NCI-H460 (cell line): ENCODE results near the gene RPP40. TPM values are rescaled to one million over a fixed set of nuclear protein-coding genes. Genes with fewer than 3 reads are reported as not detected.
"Not testable (repeated sequence)": the region's sequence is repeated elsewhere in the genome, so short reads cannot be mapped to it uniquely, and the experiment has no call there.

Source experiments
- DNase-seq: peaks from one replicate; pipeline ENCODE4 v3.0.0-alpha.2; 2016; ENCODE audit warnings: low read depth; ENCODE audit errors: extremely low read depth
- polyA plus RNA-seq: library from polyadenylated mRNA; depleted of rRNA; stranded (reverse); fragments of >200 nt; gene quantifications from 2 replicates; pipeline ENCODE4 v1.2.3, GENCODE V29; 2014; cell fraction: nucleus; rRNA removed
- total RNA-seq: library from RNA; depleted of rRNA; stranded (reverse); fragments of >200 nt; shearing (Covaris generic); gene quantifications from 2 replicates; pipeline ENCODE4 v1.2.3, GENCODE V29; 2014; rRNA removed

Gene RPP40, protein sequence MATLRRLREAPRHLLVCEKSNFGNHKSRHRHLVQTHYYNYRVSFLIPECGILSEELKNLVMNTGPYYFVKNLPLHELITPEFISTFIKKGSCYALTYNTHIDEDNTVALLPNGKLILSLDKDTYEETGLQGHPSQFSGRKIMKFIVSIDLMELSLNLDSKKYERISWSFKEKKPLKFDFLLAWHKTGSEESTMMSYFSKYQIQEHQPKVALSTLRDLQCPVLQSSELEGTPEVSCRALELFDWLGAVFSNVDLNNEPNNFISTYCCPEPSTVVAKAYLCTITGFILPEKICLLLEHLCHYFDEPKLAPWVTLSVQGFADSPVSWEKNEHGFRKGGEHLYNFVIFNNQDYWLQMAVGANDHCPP
- total RNA-seq: 38.6 and 42.0 TPM in 2 replicates
- 27.3 and 55.1 TPM in 2 replicates for polyA plus RNA-seq

DNA sequence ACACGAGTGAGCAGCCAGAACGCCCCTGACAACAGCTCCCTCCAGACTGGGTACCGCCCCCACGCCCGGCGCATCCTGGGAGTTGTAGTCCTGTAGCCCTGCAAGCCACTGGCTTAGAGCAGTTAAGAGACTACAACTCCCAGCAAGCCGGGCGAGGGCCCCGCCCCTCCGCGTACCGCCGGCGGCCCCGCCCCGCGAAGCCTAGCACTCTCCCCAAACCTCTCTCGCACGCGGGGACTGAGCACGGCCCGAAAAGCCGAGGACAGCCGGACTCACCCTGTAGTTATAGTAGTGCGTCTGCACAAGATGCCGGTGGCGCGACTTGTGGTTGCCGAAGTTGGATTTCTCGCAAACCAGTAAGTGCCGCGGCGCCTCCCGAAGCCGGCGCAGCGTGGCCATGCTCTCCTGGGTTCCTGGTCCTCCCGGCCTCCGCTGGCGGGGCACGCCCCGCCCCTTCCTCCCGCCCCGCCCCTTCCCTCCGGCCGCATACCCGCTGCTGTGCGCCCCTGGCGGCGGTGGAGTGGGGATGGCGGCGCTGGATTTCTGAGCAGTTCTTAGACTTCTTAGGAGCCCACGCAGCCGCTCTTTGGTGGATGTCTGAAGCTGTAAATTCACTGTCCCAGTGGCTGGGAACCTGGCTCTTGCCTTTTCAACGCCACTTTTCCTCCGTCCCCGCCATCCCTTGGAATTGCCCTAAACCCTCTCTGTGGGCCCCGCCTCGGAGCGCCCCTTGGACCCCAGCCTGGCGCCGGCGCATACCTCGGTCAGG lies at the start of gene RPP40:
TSS of gene RPP40 (minus strand) at position 434 of the 769 bp plus-strand sequence. CDS start at position 399, 35 bp downstream.
- DNase-seq: peak; percentile 90

DNA sequence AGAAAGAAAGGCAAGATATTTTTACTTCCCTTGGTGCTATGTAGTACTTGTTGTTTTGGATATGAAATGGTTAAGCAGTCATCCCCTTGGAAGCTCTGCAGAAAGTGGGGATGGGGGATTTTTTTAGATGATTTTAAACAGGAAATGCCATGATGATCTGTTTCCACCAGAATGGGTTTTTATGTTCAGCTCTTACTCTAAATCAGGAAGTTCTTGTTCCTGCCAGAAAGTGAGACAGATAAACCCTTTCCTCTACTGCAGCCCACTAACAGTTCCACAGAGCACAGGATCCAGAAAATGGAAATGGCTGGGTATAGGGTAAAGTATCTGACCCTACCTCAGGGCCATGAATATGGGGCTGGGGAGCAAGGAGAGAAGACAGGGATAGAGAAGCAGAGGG lies 49.2 kb upstream of the RPP40 start:
- DNase-seq: no peak

DNA sequence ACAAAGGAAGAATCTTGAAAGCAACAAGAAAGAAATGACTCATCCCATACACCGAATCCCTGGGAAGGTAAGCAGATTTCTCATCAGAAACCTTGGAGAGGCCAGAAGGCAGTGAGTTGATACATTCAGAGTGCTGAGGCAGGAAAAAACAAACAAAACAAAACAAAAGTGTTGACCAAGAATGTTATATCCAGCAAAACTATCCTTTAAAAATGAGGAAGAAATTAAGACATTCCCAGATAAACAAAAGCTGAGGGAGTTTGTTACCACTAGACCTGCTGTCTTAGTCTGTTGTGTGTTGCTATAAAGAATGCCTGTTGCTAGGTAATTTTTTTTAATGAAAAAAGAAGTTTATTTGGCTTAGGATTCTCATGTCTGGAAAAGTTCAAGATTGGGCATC lies 47.6 kb upstream of the RPP40 start:
- DNase-seq: no peak

DNA sequence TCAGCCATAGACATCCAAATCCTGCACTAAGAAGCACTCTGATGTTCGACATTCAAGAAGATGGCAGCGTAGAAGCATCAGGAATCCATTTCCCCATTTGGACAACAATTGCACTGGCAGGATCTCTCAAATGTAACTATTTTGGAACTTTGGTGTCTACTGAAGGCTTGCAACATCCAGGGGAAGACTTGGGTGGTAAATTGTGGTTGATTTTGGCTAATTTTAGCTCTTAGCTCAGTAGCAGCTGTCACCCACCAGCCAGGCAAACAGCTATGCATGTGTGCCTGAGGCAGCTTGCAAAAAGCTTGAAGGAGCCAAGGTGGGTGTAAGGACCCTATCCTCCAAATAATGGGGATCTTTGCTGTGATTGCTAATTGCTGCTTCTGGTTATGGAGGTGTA lies 46.2 kb upstream of the RPP40 start:
- no peak for DNase-seq

DNA sequence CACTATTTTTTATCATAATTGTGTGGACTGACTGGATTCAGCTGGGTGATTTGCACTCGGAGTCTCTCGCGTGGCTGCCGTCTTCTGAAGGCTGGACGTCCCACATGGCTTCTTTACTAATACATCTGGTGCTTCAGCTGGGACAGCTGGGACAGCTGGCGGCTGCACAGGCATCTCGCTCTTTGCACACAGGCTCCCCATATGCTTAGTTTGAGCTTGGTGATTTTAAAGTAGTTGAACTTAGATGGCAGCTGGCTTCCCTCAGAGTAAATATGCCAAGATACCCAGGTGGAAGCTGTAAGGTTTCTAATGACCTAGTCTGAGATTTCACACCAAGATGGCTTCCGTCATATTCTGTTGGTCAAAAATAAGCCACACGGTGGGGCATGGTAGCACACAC lies 42.6 kb upstream of the RPP40 start:
- no peak for DNase-seq

DNA sequence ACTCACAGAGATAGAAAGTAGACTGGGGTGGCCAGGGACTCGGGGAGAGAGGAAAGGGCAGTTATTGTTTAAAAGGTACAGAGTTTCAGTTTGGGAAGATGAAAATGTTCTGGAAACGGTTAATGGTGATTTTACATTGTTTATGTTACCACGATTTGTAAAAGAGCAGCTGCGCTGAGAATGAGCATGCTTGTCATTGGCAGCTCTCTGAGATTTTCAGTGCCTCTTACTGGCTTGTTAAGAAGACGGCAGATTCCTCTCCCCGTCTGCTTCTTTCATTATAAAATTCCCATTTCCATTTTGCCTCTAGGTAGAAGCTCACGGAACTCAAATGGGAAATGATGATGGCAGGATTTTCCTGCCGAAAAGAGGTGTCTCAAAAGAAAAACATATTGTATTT lies 41.6 kb upstream of the RPP40 start:
- DNase-seq: no peak

DNA sequence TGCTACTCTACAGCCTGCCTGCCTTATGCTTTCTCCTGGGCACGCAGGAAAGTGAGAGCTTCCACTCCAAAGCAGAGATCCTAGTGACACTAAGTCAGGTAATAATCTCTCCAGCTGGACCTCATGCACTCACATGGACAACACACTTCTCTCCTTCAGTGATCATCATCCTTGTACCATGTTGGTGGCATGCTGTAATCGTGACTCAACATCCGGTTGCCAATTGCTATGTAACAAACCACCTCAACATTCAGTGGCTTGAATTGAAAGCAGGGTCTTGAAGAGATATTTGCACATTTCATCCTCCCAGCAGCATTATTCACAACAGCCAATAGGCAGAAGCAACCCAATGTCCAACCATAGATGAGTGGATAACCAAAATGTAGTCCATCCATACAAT lies 41.0 kb upstream of the RPP40 start:
- DNase-seq: no peak

DNA sequence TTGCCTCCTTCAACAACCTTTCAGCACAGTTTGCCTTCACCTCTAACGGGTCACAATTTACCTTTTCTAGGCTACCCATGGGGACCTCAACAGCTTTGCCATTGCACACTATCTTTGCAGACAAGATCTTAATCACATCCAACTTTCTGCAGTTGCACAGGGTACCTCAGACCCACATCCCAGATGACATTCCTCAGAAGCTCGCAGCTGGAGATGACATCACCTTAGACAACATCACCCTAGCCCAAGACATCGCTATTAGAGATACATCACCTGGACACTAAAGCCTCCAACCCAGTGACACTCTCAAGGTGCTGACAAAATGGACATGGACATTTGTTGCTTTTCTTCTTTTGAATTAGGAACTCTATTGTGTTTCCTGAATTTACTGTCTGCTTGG lies 38.6 kb upstream of the RPP40 start:
- DNase-seq: no peak

DNA sequence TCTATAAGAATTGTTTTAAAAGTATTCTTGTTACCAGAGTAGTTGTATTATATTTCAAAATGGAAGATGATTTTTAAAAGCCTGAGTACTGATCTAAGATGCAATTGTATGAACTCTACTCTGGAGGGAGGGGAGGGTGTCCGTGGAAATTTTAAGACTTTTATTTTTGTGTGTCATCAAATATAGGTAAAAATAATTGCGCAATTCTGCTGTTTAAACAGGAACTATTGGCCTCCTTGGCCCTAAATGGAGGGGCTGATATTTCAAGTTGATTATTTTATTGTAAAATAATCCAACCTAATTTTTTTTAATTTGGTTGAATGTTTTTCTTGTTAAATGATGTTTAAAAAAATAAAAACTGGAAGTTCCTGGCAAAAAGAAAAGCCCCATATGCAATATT lies 38.1 kb upstream of the RPP40 start:
- DNase-seq: no peak

DNA sequence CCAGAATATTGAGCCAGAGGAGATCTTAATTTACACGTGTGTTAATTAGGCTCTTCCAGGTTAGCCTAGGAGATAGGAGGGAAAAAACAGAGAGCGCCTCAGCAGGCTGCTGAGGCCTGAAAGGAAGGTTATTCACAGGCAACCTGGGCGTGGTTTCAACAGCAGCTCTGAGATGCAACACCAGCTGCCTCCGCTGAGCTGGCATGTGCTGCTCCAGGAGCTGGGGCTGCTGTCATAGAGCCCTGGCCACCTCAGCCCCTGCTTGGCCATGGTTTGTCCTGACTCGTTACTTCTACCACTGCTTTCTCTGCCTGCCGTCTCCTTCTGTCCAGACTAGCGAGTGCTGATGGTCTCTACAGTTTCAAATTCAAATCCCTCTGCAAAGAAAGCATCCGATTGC lies 32.4 kb upstream of the RPP40 start:
- peak; percentile 67 for DNase-seq

DNA sequence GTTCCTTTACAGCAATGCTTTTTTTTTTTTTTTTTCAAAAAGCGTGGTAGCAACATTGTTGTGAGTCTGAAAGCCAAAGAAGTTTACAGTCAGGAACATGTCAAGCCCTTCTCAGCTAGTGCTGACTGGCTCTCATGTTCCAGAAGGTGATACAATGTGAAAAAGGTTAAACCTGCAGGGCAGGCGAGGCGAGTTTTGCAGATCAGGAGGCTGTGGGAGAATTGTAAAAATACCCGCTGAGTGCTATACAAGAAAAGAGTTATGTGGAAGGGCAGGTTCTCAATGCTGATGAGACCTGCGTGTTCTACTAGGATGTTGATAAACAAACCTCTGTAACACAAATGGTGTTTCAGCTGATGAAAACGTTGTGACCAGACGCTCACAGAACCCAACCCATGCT lies 30.9 kb upstream of the RPP40 start:
- no peak for DNase-seq

DNA sequence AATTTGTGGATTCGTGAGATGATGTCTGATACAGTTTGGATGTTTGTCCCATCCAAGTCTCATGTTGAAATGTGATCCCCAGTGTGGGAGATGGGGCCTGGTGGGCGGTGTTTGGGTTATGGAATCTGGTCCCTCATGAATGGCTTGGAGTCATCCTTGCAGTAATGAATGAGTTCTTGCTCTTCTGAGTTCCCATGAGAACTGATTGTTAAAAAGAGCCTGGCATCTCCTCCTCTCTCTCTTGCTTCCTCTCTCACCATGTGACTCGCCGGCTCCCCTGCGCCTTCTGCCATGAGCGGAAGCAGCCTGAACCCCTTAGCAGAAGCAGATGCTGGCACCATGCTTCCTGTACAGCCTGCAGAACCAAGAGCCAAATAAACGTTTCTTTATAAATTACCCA lies 30.5 kb upstream of the RPP40 start:
- DNase-seq: no peak

DNA sequence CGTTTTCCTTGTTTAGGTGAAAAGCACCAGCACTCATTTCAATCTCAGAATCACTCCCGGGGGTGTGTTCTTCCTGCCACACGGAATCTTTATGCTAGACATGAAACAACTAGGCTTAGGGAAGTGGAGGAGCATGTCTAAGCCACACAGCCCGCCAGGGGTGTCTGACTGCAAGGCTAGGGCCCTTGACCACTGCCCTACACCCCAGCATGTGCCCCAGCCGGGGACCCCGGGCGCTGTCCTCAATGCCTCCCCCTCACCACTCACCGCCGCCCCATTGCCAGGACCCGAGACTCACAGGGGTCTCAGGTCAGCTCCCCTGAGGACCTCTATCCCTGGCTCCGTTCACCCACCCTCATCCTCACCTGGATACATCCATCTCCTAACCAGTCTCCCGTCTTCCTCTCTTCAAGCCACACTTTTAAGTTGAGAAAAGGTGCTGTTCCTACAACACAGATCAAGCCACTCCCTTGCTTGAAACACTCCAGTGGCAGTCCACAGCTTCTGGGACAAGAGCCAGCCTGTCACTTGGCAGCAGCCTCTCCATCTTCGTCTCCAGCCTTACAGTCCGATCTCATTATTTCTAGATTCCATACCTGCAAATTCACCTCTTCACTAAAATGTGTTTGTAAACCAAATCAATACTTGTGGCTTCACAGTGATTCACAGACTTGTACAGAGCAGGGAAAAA lies 29.5 kb upstream of the RPP40 start:
- not testable (repeated sequence) for DNase-seq

DNA sequence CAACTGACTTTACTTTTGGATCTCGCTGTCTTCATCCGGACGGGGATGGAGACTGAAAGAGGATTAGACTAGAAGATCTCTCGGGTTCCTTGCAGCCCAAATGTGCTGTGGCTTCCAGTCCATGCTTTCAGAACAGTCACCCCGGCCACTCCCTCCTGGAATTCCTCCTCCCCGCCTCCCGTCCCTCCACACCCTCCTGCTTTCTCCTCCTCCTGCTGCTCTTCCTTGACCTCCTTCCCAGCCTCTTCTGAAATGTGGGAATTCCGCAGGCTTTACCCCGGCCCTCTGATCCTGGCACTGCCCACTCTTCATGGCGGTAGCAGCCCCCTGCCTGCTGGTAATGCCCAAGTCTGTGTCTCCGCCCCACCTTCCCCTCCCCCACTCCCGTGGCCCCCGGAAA lies 28.9 kb upstream of the RPP40 start:
- DNase-seq: peak; percentile 35

DNA sequence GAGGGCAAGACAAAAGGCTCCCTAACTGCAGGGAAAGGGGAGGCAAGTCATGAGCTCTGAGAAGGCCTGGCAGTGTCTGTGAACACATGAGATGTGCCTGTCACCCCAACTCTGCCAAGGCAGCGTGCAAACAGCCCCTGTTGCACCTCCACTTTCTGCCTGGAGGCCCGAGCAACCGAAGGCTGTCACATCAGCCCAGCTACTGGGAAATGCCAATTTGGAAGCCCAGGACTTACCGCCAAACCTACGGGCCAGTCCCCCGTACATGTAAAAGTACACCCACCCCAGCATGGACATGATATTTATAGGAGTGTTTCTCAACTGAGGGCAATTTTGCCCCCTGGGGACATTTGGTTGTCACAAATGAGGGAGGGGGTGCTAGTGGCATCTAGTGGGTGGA lies 27.3 kb upstream of the RPP40 start:
- no peak for DNase-seq

DNA sequence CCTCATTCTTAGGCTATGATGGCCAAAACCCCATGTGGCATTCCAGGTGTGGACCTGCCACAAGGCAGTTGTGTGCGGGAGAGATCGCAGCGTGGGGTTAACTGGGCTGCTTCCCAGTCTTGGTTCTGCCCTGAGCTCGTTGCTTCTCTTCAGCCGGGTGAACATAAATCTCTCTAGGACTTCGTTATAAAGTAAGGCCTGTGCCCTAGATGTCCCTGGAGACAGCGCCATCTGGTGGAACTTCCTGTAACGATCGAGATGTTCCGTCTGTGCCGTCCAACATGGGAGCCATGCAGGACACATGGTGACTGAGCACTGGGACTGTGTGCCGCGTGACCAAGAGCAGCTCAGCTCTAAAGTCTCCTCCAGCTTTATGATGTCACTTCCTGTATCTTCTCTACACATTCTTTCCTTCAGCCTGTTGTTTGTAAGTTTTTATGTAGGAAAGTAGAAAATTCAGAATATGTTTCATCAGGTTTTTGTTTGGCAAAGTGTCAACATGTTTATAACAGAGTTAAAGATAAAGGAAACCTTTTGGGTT lies 26.8 kb upstream of the RPP40 start:
- DNase-seq: peak; percentile 52

DNA sequence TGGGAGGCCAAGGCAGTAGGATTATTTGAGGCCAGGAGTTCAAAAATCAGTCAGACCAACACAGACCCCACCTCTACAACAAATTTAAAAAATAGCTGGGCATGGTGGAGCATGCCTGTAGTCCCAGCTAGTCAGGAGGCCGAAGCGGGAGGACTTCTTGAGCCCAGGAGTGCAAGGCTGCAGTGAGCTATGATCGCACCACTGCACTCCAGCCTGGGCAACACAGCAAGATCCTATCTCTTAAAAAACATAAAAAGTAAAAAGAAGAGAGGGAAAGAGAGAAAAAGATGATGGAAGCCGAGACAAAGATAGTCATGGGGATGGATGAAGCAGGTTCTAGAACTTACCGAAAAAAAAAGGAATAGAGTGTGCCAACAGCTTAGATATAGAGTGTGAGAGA lies 25.8 kb upstream of the RPP40 start:
- no peak for DNase-seq

DNA sequence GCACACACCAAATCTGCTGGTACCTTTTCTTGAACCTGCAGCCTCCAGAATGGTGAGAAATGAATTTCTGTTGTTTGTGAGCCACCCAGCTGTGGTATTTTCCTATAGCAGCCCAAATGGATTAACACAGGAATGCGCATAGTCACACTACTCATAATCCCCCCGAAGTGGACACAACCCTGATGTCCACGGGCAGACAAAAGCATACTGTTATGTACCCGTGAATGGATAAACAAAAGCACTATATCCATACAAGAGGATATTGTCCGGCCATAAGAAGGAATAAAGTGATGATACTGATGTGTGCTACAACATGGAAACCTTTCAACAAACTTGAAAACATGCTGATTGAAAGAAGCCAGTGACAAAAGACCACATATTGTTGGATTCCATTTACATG lies 25.1 kb upstream of the RPP40 start:
- DNase-seq: no peak

DNA sequence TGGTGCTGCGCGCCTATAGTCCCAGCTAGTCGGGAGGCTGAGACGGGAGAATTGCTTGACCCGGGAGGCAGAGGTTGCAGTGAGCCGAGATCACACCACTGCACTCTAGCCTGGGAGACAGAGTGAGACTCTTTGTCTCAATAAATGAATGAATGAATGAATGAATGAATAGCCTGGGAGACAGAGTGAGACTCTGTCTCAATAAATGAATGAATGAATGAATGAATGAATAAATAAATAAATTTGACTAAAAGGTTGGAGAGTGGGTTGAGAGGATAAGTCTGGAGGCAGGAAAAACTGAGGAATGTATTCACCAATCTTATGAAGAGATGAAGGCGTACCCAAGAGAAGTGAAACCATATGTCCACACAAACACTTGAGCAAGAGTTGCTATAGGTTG lies 24.5 kb upstream of the RPP40 start:
- DNase-seq: no peak

DNA sequence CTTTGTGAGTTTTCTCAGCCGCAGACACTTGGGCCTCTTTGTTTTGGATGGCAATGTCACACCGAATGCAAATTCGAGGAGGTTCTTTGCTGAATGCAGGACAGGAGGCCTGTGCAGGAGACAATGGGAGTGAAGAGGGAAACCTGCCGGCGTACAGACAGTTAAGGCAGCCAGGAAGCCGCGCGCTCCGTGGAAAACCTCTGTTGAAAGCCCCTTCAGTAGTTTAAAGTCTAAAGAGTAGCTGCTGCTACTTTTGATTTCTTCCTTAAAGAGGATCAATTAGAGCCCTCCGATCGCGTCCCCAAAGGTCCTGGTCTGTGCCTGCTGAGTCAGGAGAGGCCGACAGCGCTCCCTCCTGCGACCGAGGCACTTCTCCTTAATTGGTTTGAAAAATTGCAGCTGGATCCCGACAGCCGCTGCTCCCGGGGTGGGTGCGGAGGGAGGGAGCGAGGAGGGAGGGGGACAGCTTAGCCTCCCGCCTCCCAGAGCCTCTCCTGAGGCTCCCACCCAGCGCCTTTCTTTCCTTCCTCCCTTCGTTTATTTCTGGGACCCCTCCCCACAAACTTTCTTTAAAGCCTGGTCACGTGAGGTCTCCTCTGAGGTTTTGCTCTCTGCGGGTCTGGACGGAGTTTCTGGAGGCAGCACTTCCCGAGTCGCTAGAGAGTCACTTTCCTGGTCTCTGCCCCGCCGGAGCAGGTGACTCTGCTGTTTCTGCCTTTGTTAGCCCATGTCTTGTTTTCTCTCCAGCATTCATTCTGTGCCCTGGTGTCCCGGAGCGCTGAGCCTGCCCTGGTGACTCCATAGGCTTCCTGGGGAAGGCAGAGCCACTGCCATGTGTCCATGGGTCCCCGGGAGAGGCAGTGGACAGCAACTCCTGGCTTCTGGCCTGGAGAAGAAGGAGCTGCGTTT lies 22.3 kb upstream of the RPP40 start:
- no peak for DNase-seq
